ENCODE measurements around the gene GGCT. TPM values are rescaled to one million over a fixed set of nuclear protein-coding genes. Genes with fewer than 3 reads are reported as not detected.

The GGCT gene
- total and polyA plus RNA-seq, 3 donors from 2014 or later: 14.7 to 21.8 (median 17.8) TPM

GRCh38 chr7:30470163-30470770, 34.4 kb downstream of the GGCT start:
- Histone ChIP-seq H3K4me1 (peaks cover 49% of the 10 kb centered on the region), H3K27ac (peak overlapping the region; percentile 68 to 71), H3K4me3 (no peak overlapping the region), H3K27me3 (no peaks in the 10 kb centered on the region), H3K9me3 (no peaks in the 10 kb centered on the region), H3K36me3 (ENCODE audit: low read depth, missing control alignments) (no peaks in the 10 kb centered on the region)
- WGBS, 2 donors: 36 to 40% methylated on average over 12 to 14 of the region's 14 CpGs
- DNase-seq: peak; percentile 38
- intact Hi-C loops (cut with DNase I; ENCODE audit: low total_unique reads): no loop called here
- TF ChIP-seq POLR2A (IDR thresholded peaks at IDR 0.05) (no peak), CTCF (IDR thresholded peaks at IDR 0.05) (no peak)

DNA sequence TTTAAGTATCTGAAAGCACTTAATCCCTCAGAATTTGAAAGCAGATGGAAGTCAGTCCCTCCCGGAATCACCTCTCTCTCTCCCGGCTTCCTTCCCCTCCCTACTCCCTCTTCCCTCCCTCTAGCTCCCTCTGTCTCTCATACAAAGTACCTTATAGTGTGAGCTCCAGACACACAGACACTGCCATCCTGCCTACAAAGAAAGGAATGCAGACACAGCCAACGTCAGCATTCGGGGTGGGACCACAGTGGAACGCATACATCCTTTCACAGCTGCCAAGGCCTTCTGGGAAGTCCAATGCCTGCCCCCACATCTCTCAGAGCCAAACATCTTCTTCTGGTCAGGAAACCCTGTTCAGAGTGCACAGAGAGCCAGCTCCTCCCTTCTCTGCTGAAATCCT, 35.3 kb downstream of the GGCT start:
- intact Hi-C loops (cut with DNase I; ENCODE audit: low total_unique reads): no loop called here

GRCh38 chr7:30468791-30469190, 35.8 kb downstream of the GGCT start:
- peak overlapping the region; percentile 68 to 71 for H3K27ac ChIP-seq
- no peaks in the 10 kb centered on the region for H3K36me3 ChIP-seq (ENCODE audit: low read depth, missing control alignments)
- no peak overlapping the region for H3K4me3 ChIP-seq
- H3K9me3 ChIP-seq: no peaks in the 10 kb centered on the region
- 50 to 68% methylated on average over 4 of the region's 4 CpGs for WGBS, 2 donors
- peaks cover 57% of the 10 kb centered on the region for H3K4me1 ChIP-seq
- TF ChIP-seq POLR2A (IDR thresholded peaks at IDR 0.05): no peak
- no peak for TF ChIP-seq CTCF (IDR thresholded peaks at IDR 0.05)
- H3K27me3 ChIP-seq: no peaks in the 10 kb centered on the region
- intact Hi-C loops (cut with DNase I; ENCODE audit: low total_unique reads): no loop called here
- peak; percentile 30 for DNase-seq

More for the DNA sequence above, 35.3 kb downstream of the GGCT start:
- Histone ChIP-seq H3K27ac (peak overlapping the region; percentile 68 to 71), H3K4me3 (no peak overlapping the region), H3K27me3 (no peaks in the 10 kb centered on the region), H3K36me3 (ENCODE audit: low read depth, missing control alignments) (no peaks in the 10 kb centered on the region), H3K4me1 (peaks cover 52% of the 10 kb centered on the region), H3K9me3 (no peaks in the 10 kb centered on the region)
- WGBS, 2 donors: 24 to 39% methylated on average over 5 of the region's 5 CpGs
- DNase-seq: peak; percentile 91
- TF ChIP-seq POLR2A (IDR thresholded peaks at IDR 0.05) (no peak), CTCF (IDR thresholded peaks at IDR 0.05) (peak in 2 of 3 experiments; percentile 6 to 28)

DNA sequence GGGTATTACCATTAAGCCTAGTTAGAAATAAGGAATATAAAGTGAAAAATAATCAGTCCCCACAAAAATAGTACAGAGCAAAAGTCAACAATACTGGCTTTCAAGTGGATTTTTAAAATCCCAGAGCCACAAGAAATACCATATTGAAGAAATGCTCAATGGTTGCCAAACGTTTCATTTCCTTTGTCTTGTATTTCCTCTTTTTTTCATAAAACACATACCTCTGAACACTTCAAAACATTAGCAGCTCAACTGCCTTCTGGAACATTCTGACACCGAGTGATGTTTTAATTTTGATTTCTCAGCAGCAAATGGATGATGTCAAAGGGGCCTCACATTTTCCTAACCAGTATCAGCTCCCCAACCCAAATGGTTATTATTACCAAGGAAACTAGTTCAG, 36.6 kb downstream of the GGCT start:
- intact Hi-C loops (cut with DNase I; ENCODE audit: low total_unique reads): no loop called here

More for the DNA sequence above, 36.6 kb downstream of the GGCT start:
- no peak overlapping the region for H3K4me3 ChIP-seq
- WGBS, 2 donors: 65 to 74% methylated on average over 2 of the region's 2 CpGs
- H3K27me3 ChIP-seq: no peaks in the 10 kb centered on the region
- no peak for TF ChIP-seq POLR2A (IDR thresholded peaks at IDR 0.05)
- TF ChIP-seq CTCF (IDR thresholded peaks at IDR 0.05): no peak
- no peaks in the 10 kb centered on the region for H3K36me3 ChIP-seq (ENCODE audit: low read depth, missing control alignments)
- peaks cover 56% of the 10 kb centered on the region for H3K4me1 ChIP-seq
- peak overlapping the region in 1 of 2 donors; percentile 68 for H3K27ac ChIP-seq
- no peaks in the 10 kb centered on the region for H3K9me3 ChIP-seq
- no peak for DNase-seq

All from testis (tissue), 3 donors.